Putamen (tissue), 1 donor: Measurements from ENCODE around the gene RFX6.
A peak's percentile ranks its signal among the peaks of the same experiment; 100 is the strongest.

ENCODE experiments used
- DNase-seq: peaks from one replicate; pipeline ENCODE4 v3.0.0-alpha.2; 2016; ENCODE audit warnings: low spot score

RFX6 gene

DNA sequence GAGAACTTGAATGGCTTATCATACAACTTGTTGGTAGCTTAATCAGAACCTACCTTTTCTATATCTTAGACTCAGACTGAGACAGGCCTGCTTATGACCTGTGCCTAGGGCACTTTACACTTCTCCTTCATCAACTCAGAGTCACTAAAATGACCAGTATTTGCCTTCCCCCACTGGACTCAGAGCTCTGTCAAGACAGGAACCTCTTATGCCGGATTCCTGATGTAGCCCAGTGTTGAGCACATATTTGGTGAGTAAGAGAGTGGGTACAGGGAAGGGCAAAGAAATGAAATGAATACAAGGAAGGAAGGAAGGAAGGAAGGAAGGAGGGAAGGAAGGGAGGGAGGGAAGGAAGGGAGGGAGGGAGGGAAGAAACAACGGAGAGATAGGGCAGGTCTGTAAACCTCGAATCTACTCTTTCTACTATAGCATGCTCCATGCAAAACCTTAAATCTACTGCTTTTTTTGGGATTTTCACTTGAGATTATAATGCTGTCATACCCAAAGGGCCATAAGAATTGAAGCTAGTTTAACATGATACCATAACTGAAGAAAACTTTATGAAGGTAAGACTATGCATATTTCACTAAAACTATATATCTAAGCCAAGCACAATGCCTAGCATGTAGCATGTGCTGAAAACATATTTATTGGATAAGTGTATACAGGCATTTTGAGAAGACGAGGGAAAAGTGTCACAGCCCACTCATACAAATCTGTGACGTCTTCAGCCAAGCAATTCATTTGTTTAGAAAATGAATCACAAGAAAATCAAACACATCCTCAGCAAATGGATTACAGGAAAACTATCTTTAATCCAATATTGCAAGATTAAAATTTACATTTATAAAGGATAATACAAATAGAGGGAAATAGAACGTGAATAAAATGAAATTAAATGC is 89.9 kb downstream of the RFX6 start:
- DNase-seq = no peak

DNA sequence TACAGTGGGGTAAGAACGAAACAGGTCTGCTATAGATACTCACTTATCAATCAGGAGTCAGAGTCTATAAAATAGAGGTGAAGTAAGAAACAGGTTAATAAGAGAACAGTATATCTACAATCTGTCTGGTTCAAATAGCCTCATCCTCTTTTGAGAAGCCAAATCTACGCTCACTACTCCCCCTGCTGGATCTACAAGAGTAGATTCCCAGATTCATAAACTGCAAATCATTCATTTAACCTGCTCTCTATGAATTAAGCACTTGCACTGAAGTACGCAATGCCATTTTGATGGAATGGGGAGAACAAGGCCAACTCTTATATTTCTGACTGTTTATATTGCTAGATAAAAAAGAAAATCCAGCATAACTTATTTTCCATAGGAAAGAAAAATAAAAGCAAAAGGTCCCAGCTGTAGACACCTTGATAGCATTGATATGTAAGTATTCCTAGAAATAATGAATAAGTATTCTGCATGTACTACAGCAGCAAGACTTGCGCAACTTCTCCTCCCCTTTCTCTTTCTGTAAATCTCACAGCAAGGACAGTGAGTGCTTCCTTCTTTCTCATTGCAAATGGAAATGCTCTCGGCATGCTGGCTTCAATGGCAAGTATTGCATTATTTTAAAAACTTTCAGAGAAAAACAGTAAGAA is 92.3 kb downstream of the RFX6 start:
- peak; percentile 29 for DNase-seq

DNA sequence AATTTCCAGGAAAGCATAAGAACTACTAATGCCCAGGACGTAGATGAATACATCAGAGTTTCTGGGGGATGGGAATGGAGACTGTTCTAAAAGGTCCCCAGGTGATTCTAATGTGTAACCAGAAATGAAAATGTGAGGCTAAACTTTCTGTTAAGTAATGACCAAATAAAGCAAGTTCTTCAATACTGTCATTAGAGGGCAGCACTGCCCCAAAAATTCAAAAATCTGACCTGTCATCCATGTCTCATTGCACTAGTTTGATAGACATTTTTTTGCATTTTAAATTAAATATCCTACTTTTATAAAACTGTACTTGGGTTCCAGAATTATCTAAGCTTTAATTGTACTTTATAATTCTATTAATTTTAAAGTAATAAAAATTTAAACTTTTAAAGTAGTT is 94.9 kb downstream of the RFX6 start:
- DNase-seq = peak; percentile 19

GRCh38 chr6:116973976-116974375 is 96.9 kb downstream of the RFX6 start:
- no peak for DNase-seq

DNA sequence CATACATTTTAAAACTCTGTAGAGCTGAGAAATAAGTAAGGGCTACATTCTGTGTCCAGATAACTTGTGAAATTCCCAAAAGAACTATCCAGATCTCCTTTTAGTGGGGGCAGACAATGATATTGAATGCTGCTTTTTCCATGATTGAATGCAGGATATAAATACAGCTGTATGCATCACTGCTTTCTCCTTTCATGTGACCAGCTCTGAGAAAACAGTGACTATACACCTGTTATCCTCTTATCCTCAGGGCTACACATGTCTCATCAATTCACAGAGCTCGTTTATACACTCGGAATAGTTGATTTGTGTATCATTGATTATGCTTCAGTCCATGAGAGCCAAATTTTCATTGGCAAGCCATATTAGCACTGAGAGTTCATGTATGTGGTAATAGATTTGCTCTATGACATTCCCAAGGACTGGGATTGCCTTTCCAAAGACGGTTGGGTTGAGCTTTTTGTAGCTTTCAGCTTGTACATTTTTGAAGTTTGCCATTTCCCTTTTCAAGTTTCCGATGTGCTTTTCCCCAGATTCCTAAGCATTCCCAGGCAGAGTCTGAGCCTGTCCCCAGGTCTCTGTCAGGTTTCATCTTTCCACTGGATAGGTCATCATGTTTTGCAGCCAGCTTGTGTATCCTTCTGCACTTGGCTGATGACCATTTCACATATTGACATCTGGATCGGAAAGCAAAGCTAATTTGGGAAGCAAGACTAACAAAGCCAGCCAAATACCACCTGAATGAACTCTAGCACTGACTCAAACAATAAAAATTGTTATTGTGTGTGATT is 97.7 kb downstream of the RFX6 start:
- DNase-seq = no peak

DNA sequence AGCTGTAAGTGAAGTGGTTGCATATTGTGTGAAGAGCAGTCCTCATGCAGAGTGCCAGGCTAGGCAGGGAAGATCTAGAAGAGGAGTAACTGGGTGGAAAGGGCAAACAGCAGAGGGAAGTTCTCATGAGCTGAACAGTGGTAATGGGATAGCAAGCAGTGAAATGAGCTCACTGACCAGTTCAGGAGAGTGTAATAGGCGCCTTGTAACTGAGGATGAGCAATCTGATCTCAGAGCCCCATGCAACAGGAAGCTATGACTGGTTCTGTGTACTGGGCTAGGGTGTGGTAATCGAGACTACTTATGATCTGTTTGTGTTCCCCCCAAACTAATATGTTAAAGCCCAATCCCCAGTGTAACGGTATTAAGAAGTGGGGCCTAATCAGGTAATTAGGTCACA is 98.6 kb downstream of the RFX6 start:
- DNase-seq = no peak

DNA sequence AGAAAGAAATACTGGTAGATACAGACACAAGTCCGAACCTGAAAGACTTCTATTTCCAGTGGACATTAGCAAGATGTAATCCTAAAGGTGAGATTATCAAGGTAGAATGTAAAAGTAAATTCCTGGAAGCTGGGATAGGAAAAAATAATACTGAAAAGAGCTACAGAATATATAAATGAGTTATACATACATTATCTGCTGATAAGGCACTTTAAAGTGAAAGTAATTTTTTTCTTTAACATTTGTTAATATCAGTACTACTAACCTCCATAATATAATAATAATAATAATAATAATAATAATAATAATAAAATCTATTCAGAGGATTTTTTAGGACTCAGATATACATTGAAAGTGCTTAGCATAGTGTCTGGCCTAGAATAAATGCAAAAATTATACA is 102.5 kb downstream of the RFX6 start:
- no peak for DNase-seq
